GM12874 (cell line): Measurements from ENCODE around the gene PRR12.

ENCODE experiments used
- CTCF ChIP-seq: IDR thresholded peaks from 2 replicates; pipeline ENCODE4 v1.5.1; 2011; ENCODE audit warnings: low read depth, mild to moderate bottlenecking, control low read depth, low read length, moderate library complexity; ENCODE audit not compliant: insufficient read depth

The PRR12 gene

GRCh38 chr19:49556412-49557398, 34.3 kb upstream of the PRR12 start:
- no peak for TF ChIP-seq CTCF

- TF ChIP-seq CTCF = no peak
Observed at GRCh38 chr19:49557641-49558325, 33.2 kb upstream of the PRR12 start.

GRCh38 chr19:49558591-49558990, 32.4 kb upstream of the PRR12 start:
- no peak for TF ChIP-seq CTCF

- no peak for TF ChIP-seq CTCF
Observed at GRCh38 chr19:49559443-49559842, 31.5 kb upstream of the PRR12 start.

- no peak for TF ChIP-seq CTCF
Observed at GRCh38 chr19:49559928-49560327, 31.1 kb upstream of the PRR12 start.

- no peak for TF ChIP-seq CTCF
Observed at GRCh38 chr19:49560358-49560900, 30.6 kb upstream of the PRR12 start.

GRCh38 chr19:49564616-49565045, 26.4 kb upstream of the PRR12 start:
- no peak for TF ChIP-seq CTCF
